ENCODE data around the gene CROCC.

Gene CROCC

GRCh38 chr1:16969651-16970050 lies 47.9 kb downstream of the CROCC start:
- no peaks in the 10 kb centered on the region for H3K4me1 Mint-ChIP-seq
- H3K9me3 Mint-ChIP-seq: no peaks in the 10 kb centered on the region
- peaks cover 22% of the 10 kb centered on the region for H3K36me3 Mint-ChIP-seq
- no peak overlapping the region for H3K27ac Mint-ChIP-seq
- H3K4me3 Mint-ChIP-seq: no peak overlapping the region
- no peaks in the 10 kb centered on the region for H3K27me3 Mint-ChIP-seq
- no peak for DNase-seq (ENCODE audit: low spot score in 2 of 2)
- ATAC-seq (ENCODE audit: low read depth): no peak

- Mint-ChIP-seq H3K4me3 (no peak overlapping the region), H3K4me1 (no peaks in the 10 kb centered on the region), H3K27ac (no peak overlapping the region), H3K36me3 (peaks cover 17% of the 10 kb centered on the region), H3K27me3 (no peaks in the 10 kb centered on the region), H3K9me3 (no peaks in the 10 kb centered on the region)
- ATAC-seq (ENCODE audit: low read depth): no peak
- no peak for DNase-seq (ENCODE audit: low spot score in 2 of 2)
Measured at GRCh38 chr1:16970132-16970910, 48.6 kb downstream of the CROCC start.

- Mint-ChIP-seq H3K4me3 (no peak overlapping the region), H3K36me3 (peaks cover 8% of the 10 kb centered on the region), H3K27ac (no peak overlapping the region), H3K4me1 (no peaks in the 10 kb centered on the region), H3K27me3 (no peaks in the 10 kb centered on the region), H3K9me3 (no peaks in the 10 kb centered on the region)
- DNase-seq (ENCODE audit: low spot score in 2 of 2) (no peak), ATAC-seq (ENCODE audit: low read depth) (no peak)
Measured at GRCh38 chr1:16971341-16972188, 49.8 kb downstream of the CROCC start.

- no peak overlapping the region for H3K4me3 Mint-ChIP-seq
- H3K9me3 Mint-ChIP-seq: no peaks in the 10 kb centered on the region
- no peak for DNase-seq (ENCODE audit: low spot score in 2 of 2)
- H3K4me1 Mint-ChIP-seq: no peaks in the 10 kb centered on the region
- H3K27me3 Mint-ChIP-seq: no peaks in the 10 kb centered on the region
- no peak overlapping the region for H3K27ac Mint-ChIP-seq
- ATAC-seq (ENCODE audit: low read depth): no peak
- H3K36me3 Mint-ChIP-seq: peaks cover 7% of the 10 kb centered on the region
Measured at GRCh38 chr1:16972189-16972895, 50.6 kb downstream of the CROCC start.

- Mint-ChIP-seq H3K27ac (no peak overlapping the region), H3K9me3 (no peaks in the 10 kb centered on the region)
Measured at GRCh38 chr1:16973215-16973614, 51.5 kb downstream of the CROCC start.

GRCh38 chr1:16975211-16975610 lies 53.5 kb downstream of the CROCC start:
- Mint-ChIP-seq H3K4me1 (no peaks in the 10 kb centered on the region), H3K27ac (no peak overlapping the region)
- ATAC-seq (ENCODE audit: low read depth): no peak

More at GRCh38 chr1:16973215-16973614, 51.5 kb downstream of the CROCC start:
- Mint-ChIP-seq H3K4me1 (no peaks in the 10 kb centered on the region), H3K36me3 (peaks cover 7% of the 10 kb centered on the region), H3K27me3 (no peaks in the 10 kb centered on the region), H3K4me3 (no peak overlapping the region)
- DNase-seq (ENCODE audit: low spot score in 2 of 2) (no peak), ATAC-seq (ENCODE audit: low read depth) (no peak)

GRCh38 chr1:16975838-16976237 lies 54.1 kb downstream of the CROCC start:
- no peak overlapping the region for H3K4me3 Mint-ChIP-seq
- peaks cover 2% of the 10 kb centered on the region for H3K4me1 Mint-ChIP-seq
- H3K27ac Mint-ChIP-seq: peak overlapping the region; percentile 54
- peaks cover 6% of the 10 kb centered on the region for H3K27me3 Mint-ChIP-seq
- no peaks in the 10 kb centered on the region for H3K36me3 Mint-ChIP-seq
- DNase-seq (ENCODE audit: low spot score in 2 of 2): no peak
- ATAC-seq (ENCODE audit: low read depth): no peak
- H3K9me3 Mint-ChIP-seq: no peaks in the 10 kb centered on the region

More at GRCh38 chr1:16975211-16975610, 53.5 kb downstream of the CROCC start:
- no peaks in the 10 kb centered on the region for H3K36me3 Mint-ChIP-seq
- no peak overlapping the region for H3K4me3 Mint-ChIP-seq
- H3K9me3 Mint-ChIP-seq: no peaks in the 10 kb centered on the region
- peaks cover 3% of the 10 kb centered on the region for H3K27me3 Mint-ChIP-seq
- no peak for DNase-seq (ENCODE audit: low spot score in 2 of 2)

GRCh38 chr1:16976966-16977365 lies 55.2 kb downstream of the CROCC start:
- H3K4me1 Mint-ChIP-seq: peaks cover 8% of the 10 kb centered on the region
- no peak overlapping the region for H3K4me3 Mint-ChIP-seq
- H3K27me3 Mint-ChIP-seq: peaks cover 13% of the 10 kb centered on the region
- ATAC-seq (ENCODE audit: low read depth) (no peak), DNase-seq (ENCODE audit: low spot score in 2 of 2) (no peak)
- H3K36me3 Mint-ChIP-seq: no peaks in the 10 kb centered on the region
- H3K27ac Mint-ChIP-seq: no peak overlapping the region
- H3K9me3 Mint-ChIP-seq: no peaks in the 10 kb centered on the region

- no peak overlapping the region for H3K4me3 Mint-ChIP-seq
- H3K4me1 Mint-ChIP-seq: peaks cover 8% of the 10 kb centered on the region
- no peaks in the 10 kb centered on the region for H3K36me3 Mint-ChIP-seq
- H3K27me3 Mint-ChIP-seq: peaks cover 13% of the 10 kb centered on the region
- DNase-seq (ENCODE audit: low spot score in 2 of 2) (no peak), ATAC-seq (ENCODE audit: low read depth) (no peak)
- no peaks in the 10 kb centered on the region for H3K9me3 Mint-ChIP-seq
- H3K27ac Mint-ChIP-seq: no peak overlapping the region
Measured at GRCh38 chr1:16977377-16977776, 55.6 kb downstream of the CROCC start.

- no peak overlapping the region for H3K4me3 Mint-ChIP-seq
- H3K4me1 Mint-ChIP-seq: peaks cover 8% of the 10 kb centered on the region
- no peaks in the 10 kb centered on the region for H3K36me3 Mint-ChIP-seq
- no peak overlapping the region for H3K27ac Mint-ChIP-seq
- H3K27me3 Mint-ChIP-seq: peaks cover 14% of the 10 kb centered on the region
- no peak for DNase-seq (ENCODE audit: low spot score in 2 of 2)
- no peak for ATAC-seq (ENCODE audit: low read depth)
- H3K9me3 Mint-ChIP-seq: no peaks in the 10 kb centered on the region
Measured at GRCh38 chr1:16978139-16978538, 56.4 kb downstream of the CROCC start.

- Mint-ChIP-seq H3K27ac (no peak overlapping the region), H3K27me3 (peaks cover 17% of the 10 kb centered on the region), H3K4me3 (no peak overlapping the region), H3K4me1 (peaks cover 8% of the 10 kb centered on the region), H3K36me3 (no peaks in the 10 kb centered on the region), H3K9me3 (no peaks in the 10 kb centered on the region)
- no peak for ATAC-seq (ENCODE audit: low read depth)
- no peak for DNase-seq (ENCODE audit: low spot score in 2 of 2)
Measured at GRCh38 chr1:16978567-16979474, 57.1 kb downstream of the CROCC start.

- no peak for DNase-seq (ENCODE audit: low spot score in 2 of 2)
- Mint-ChIP-seq H3K27me3 (peaks cover 17% of the 10 kb centered on the region), H3K27ac (no peak overlapping the region), H3K4me3 (peak overlapping the region; percentile 75), H3K36me3 (no peaks in the 10 kb centered on the region), H3K9me3 (no peaks in the 10 kb centered on the region), H3K4me1 (peaks cover 8% of the 10 kb centered on the region)
- no peak for ATAC-seq (ENCODE audit: low read depth)
Measured at GRCh38 chr1:16979475-16980327, 58.0 kb downstream of the CROCC start.

Measured in memory B cell (primary cell).